Stimulated activated CD8-positive, alpha-beta memory T cell treated with anti-CD3 and anti-CD28 coated beads, Interleukin-4, amount 100 ng/mL, for 48 hours (primary cell): ENCODE measurements around the gene RP2.

Experiments used
- DNase-seq: peaks from one replicate; pipeline ENCODE4 v3.0.0-alpha.2; 2020

The RP2 gene

GRCh38 chrX:46849933-46850332 lies 13.1 kb downstream of the RP2 start:
- no peak for DNase-seq

- DNase-seq, result no peak
Measured at GRCh38 chrX:46850771-46851170, 13.9 kb downstream of the RP2 start.

GRCh38 chrX:46856483-46856882 lies 19.6 kb downstream of the RP2 start:
- no peak for DNase-seq

- DNase-seq, result no peak
Measured at GRCh38 chrX:46860557-46860956, 23.7 kb downstream of the RP2 start.

- DNase-seq, result no peak
Measured at GRCh38 chrX:46863072-46863471, 26.2 kb downstream of the RP2 start.

GRCh38 chrX:46864606-46865005 lies 27.8 kb downstream of the RP2 start:
- no peak for DNase-seq

GRCh38 chrX:46865281-46865680 lies 28.4 kb downstream of the RP2 start:
- no peak for DNase-seq

GRCh38 chrX:46866726-46867125 lies 29.9 kb downstream of the RP2 start:
- DNase-seq, result no peak

GRCh38 chrX:46873746-46874145 lies 36.9 kb downstream of the RP2 start:
- no peak for DNase-seq

GRCh38 chrX:46876901-46877300 lies 40.1 kb downstream of the RP2 start:
- no peak for DNase-seq

- no peak for DNase-seq
Measured at GRCh38 chrX:46882266-46882665, 45.4 kb downstream of the RP2 start.

GRCh38 chrX:46884799-46885198 lies 48.0 kb downstream of the RP2 start:
- DNase-seq, result no peak

- DNase-seq, result no peak
Measured at GRCh38 chrX:46898207-46898606, 61.4 kb downstream of the RP2 start.

- peak; percentile 62 for DNase-seq
Measured at GRCh38 chrX:46903458-46904242, 66.8 kb downstream of the RP2 start.

- DNase-seq, result no peak
Measured at GRCh38 chrX:46904626-46905025, 67.8 kb downstream of the RP2 start.

- DNase-seq, result no peak
Measured at GRCh38 chrX:46910415-46910814, 73.6 kb downstream of the RP2 start.

- DNase-seq, result peak; percentile 45
Measured at GRCh38 chrX:46912098-46912602, 75.3 kb downstream of the RP2 start, which contains the start of gene JADE3. JADE3 (plus strand) TSS chrX:46912421; CDS start chrX:46984895, 72,474 bp downstream.

GRCh38 chrX:46912603-46913491 lies 76.0 kb downstream of the RP2 start:
- peak; percentile 52 for DNase-seq

GRCh38 chrX:46913667-46914066 lies 76.8 kb downstream of the RP2 start:
- peak; percentile 23 for DNase-seq

- DNase-seq, result no peak
Measured at GRCh38 chrX:46916273-46916672, 79.4 kb downstream of the RP2 start.

GRCh38 chrX:46917622-46918021 lies 80.8 kb downstream of the RP2 start:
- no peak for DNase-seq

GRCh38 chrX:46918434-46918833 lies 81.6 kb downstream of the RP2 start:
- DNase-seq, result no peak

GRCh38 chrX:46920235-46920634 lies 83.4 kb downstream of the RP2 start:
- DNase-seq, result no peak

GRCh38 chrX:46922611-46923010 lies 85.8 kb downstream of the RP2 start:
- no peak for DNase-seq
